ENCODE results near the gene RNF115.

DNA sequence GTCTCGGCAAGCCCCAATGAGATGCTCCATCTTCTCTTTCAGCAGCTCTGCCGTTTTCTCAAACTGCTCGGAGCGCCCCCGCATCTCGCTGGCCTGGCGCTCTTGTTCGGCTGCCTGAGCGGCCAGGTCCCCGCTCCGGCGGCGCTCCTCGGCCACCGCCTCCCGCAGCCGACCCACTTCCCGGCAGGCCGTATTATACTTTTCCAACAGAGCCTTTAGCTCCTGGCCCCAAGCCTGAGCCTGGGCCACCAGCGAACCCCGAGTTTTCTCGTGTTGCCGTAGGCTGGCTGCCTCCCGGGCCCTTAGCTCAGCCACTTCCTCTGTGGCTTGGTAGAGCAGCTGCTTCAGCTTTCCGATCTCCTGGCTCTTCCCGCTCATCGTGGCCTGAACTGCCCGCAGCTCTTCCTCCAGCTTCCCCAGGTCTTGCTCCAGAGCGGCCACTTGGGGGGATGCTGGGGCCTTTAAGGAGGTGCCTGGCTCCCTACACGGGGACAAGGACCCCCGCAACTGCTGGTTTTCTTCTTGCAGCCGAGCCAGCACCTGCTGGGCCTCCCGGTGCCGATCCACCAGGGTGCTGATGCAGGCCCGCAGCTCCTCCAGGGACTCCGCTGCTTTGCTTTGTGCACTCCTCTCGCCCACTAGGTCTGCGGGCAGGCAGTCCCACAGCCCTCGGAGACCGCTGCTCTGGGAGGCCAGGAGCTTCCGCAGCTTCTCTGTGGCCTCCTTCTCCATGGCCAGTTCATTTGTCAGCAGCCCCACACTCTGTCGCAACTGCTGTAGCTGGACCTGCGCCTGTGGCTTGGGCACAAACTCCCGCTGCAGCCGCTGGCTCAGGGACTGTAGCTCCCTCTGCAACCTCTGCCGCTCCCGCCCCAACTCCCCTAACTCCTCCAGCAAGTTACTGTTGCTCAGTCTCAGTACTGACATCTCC is 48.4 kb upstream of the RNF115 start:
- TF ChIP-seq, protein P1, sequence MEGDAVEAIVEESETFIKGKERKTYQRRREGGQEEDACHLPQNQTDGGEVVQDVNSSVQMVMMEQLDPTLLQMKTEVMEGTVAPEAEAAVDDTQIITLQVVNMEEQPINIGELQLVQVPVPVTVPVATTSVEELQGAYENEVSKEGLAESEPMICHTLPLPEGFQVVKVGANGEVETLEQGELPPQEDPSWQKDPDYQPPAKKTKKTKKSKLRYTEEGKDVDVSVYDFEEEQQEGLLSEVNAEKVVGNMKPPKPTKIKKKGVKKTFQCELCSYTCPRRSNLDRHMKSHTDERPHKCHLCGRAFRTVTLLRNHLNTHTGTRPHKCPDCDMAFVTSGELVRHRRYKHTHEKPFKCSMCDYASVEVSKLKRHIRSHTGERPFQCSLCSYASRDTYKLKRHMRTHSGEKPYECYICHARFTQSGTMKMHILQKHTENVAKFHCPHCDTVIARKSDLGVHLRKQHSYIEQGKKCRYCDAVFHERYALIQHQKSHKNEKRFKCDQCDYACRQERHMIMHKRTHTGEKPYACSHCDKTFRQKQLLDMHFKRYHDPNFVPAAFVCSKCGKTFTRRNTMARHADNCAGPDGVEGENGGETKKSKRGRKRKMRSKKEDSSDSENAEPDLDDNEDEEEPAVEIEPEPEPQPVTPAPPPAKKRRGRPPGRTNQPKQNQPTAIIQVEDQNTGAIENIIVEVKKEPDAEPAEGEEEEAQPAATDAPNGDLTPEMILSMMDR (IDR thresholded peaks at IDR 0.05; ENCODE audit: borderline replicate concordance, extremely low read depth, low read length, poor library complexity, severe bottlenecking) = no peak
- no peak for TF ChIP-seq EZH2 (IDR thresholded peaks at IDR 0.05; ENCODE audit: borderline replicate concordance, low read depth, low read length, severe bottlenecking)

Data from DND-41 (cell line).